Measurements from ENCODE around the gene OPCML.
A peak's percentile ranks its signal among the peaks of the same experiment; 100 is the strongest.

OPCML gene

GRCh38 chr11:133477251-133477625 is 55.1 kb downstream of the OPCML start:
- no peak overlapping the region for H3K4me3 ChIP-seq (ENCODE audit: severe bottlenecking)
- ATAC-seq (ENCODE audit: low read depth) (no peak), DNase-seq (ENCODE audit: low spot score) (no peak)
- H3K9me3 ChIP-seq (ENCODE audit: severe bottlenecking): peaks cover 2% of the 10 kb centered on the region
- H3K4me1 ChIP-seq (ENCODE audit: insufficient read depth, poor library complexity, severe bottlenecking): no peaks in the 10 kb centered on the region
- no peak for TF ChIP-seq CTCF (IDR thresholded peaks at IDR 0.05; ENCODE audit: poor library complexity, severe bottlenecking)
- no peak overlapping the region for H3K27ac ChIP-seq (ENCODE audit: poor library complexity, severe bottlenecking)
- H3K36me3 ChIP-seq (ENCODE audit: low read depth): no peaks in the 10 kb centered on the region
- H3K27me3 ChIP-seq (ENCODE audit: insufficient read depth, poor library complexity, severe bottlenecking): no peaks in the 10 kb centered on the region

- H3K9me3 ChIP-seq (ENCODE audit: severe bottlenecking): peaks cover 2% of the 10 kb centered on the region
- H3K36me3 ChIP-seq (ENCODE audit: low read depth): no peaks in the 10 kb centered on the region
- no peaks in the 10 kb centered on the region for H3K27me3 ChIP-seq (ENCODE audit: insufficient read depth, poor library complexity, severe bottlenecking)
- ATAC-seq (ENCODE audit: low read depth) (0 out of 3 replicates have a peak, but pooled peaks have one; percentile 33), DNase-seq (ENCODE audit: low spot score) (no peak)
- no peaks in the 10 kb centered on the region for H3K4me1 ChIP-seq (ENCODE audit: insufficient read depth, poor library complexity, severe bottlenecking)
- TF ChIP-seq CTCF (IDR thresholded peaks at IDR 0.05; ENCODE audit: poor library complexity, severe bottlenecking): no peak
- no peak overlapping the region for H3K27ac ChIP-seq (ENCODE audit: poor library complexity, severe bottlenecking)
- no peak overlapping the region for H3K4me3 ChIP-seq (ENCODE audit: severe bottlenecking)
Measured at GRCh38 chr11:133476570-133477250, 55.6 kb downstream of the OPCML start.

- no peaks in the 10 kb centered on the region for H3K36me3 ChIP-seq (ENCODE audit: low read depth)
- no peak for TF ChIP-seq CTCF (IDR thresholded peaks at IDR 0.05; ENCODE audit: poor library complexity, severe bottlenecking)
Measured at GRCh38 chr11:133474461-133474860, 57.8 kb downstream of the OPCML start.

GRCh38 chr11:133467686-133468085 is 64.6 kb downstream of the OPCML start:
- H3K27me3 ChIP-seq (ENCODE audit: insufficient read depth, poor library complexity, severe bottlenecking): no peaks in the 10 kb centered on the region
- no peak for ATAC-seq (ENCODE audit: low read depth)
- TF ChIP-seq CTCF (IDR thresholded peaks at IDR 0.05; ENCODE audit: poor library complexity, severe bottlenecking): no peak
- DNase-seq (ENCODE audit: low spot score): no peak
- peaks cover 2% of the 10 kb centered on the region for H3K9me3 ChIP-seq (ENCODE audit: severe bottlenecking)
- H3K27ac ChIP-seq (ENCODE audit: poor library complexity, severe bottlenecking): no peak overlapping the region
- no peak overlapping the region for H3K4me3 ChIP-seq (ENCODE audit: severe bottlenecking)
- H3K36me3 ChIP-seq (ENCODE audit: low read depth): no peaks in the 10 kb centered on the region
- H3K4me1 ChIP-seq (ENCODE audit: insufficient read depth, poor library complexity, severe bottlenecking): no peaks in the 10 kb centered on the region

More at GRCh38 chr11:133474461-133474860, 57.8 kb downstream of the OPCML start:
- Histone ChIP-seq H3K4me3 (ENCODE audit: severe bottlenecking) (no peak overlapping the region), H3K4me1 (ENCODE audit: insufficient read depth, poor library complexity, severe bottlenecking) (no peaks in the 10 kb centered on the region), H3K9me3 (ENCODE audit: severe bottlenecking) (no peaks in the 10 kb centered on the region), H3K27ac (ENCODE audit: poor library complexity, severe bottlenecking) (no peak overlapping the region), H3K27me3 (ENCODE audit: insufficient read depth, poor library complexity, severe bottlenecking) (no peaks in the 10 kb centered on the region)
- DNase-seq (ENCODE audit: low spot score) (no peak), ATAC-seq (ENCODE audit: low read depth) (no peak)

GRCh38 chr11:133443206-133443747 is 89.0 kb downstream of the OPCML start:
- H3K27ac ChIP-seq (ENCODE audit: poor library complexity, severe bottlenecking): no peak overlapping the region
- no peak for TF ChIP-seq CTCF (IDR thresholded peaks at IDR 0.05; ENCODE audit: poor library complexity, severe bottlenecking)

More at GRCh38 chr11:133443206-133443747, 89.0 kb downstream of the OPCML start:
- Histone ChIP-seq H3K27me3 (ENCODE audit: insufficient read depth, poor library complexity, severe bottlenecking) (no peaks in the 10 kb centered on the region), H3K4me1 (ENCODE audit: insufficient read depth, poor library complexity, severe bottlenecking) (no peaks in the 10 kb centered on the region), H3K9me3 (ENCODE audit: severe bottlenecking) (no peaks in the 10 kb centered on the region), H3K36me3 (ENCODE audit: low read depth) (no peaks in the 10 kb centered on the region), H3K4me3 (ENCODE audit: severe bottlenecking) (no peak overlapping the region)
- DNase-seq (ENCODE audit: low spot score) (no peak), ATAC-seq (ENCODE audit: low read depth) (no peak)
